Effector CD8-positive, alpha-beta T cell (primary cell): Measurements from ENCODE around the gene BARHL2.

Source experiments
- DNase-seq: peaks from one replicate; lab custom pipeline; 2025; lab: John Stamatoyannopoulos, UW

BARHL2 gene

DNA sequence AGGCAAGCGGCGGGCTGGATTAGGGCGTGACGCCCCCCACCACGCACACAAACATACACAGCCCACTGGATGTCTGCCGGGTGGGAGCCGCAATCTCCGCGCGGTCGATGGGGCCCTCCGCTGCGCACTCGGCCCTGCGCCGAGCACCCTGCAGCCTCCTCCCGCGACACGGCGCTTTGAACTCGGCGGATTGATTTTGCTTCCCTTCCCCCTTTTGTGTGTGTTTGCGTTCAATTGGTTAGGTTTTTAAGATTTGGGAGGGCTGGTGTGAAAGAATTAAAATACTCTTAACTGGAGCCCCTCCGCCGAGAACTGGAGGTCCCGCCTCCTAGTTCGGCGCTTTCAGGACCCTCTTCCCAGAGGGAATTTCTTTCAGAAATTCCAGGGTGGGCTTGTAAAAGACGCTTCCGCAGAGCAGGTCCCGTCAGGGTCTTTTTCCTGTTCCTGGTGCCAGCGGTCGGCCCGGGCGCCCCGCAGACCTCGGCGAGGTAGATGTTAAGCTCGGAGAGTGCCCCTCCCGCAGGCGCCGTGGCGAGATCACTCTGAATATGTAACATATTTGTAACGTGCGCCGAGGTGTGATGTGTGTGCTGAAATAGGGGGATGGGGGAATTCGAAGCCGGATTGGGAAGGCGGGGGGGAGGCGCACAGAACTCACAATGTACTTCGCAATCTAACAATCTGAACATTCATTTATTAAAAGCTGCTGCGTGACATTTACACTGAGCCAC lies 8.0 kb upstream of the BARHL2 start:
- no peak for DNase-seq

DNA sequence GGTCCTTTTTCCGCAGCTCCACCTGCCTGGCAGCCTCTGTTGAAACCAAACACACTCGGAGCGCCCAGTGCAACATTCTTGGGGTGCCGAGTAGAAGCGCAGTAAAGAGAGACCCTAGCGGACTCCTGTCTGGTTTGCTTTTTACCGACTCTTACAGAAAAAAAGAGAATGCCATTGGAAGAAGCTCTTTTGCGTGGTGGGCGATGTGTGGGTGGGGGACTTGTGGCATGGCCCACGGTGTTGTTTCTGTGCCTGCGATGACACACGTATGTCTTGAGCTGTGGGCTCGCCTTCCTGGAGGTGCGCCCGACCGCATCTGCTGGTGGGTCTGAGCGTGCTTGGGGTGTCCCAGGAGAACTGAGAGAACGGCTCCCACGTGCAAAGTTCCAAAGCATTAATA lies 7.3 kb upstream of the BARHL2 start:
- no peak for DNase-seq

DNA sequence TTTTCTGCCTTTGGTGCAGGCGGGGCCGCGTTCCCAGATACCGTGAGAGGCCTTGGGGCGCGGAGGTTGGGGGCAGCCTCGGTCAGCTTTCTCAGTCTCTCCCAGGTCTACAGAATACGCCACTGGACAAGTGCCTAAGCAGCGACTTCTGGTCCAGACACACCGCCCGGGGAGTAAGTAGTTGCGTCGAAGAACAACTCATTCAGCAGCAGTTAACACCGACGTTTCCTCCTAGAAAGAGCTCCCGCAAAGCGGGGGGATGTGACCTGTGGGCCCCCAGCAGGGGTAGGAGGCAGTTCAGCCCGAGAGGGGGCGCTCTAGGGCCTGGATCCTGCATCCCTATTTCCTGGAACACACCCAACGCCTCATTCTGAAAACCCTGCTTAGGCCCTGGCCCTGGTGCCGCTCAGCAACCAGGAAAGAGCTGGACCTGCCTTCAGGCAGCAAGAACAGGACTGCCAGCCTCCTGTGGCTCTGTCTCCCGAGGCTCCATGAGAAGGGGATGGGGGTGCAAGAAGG lies 6.5 kb upstream of the BARHL2 start:
- DNase-seq, result no peak

DNA sequence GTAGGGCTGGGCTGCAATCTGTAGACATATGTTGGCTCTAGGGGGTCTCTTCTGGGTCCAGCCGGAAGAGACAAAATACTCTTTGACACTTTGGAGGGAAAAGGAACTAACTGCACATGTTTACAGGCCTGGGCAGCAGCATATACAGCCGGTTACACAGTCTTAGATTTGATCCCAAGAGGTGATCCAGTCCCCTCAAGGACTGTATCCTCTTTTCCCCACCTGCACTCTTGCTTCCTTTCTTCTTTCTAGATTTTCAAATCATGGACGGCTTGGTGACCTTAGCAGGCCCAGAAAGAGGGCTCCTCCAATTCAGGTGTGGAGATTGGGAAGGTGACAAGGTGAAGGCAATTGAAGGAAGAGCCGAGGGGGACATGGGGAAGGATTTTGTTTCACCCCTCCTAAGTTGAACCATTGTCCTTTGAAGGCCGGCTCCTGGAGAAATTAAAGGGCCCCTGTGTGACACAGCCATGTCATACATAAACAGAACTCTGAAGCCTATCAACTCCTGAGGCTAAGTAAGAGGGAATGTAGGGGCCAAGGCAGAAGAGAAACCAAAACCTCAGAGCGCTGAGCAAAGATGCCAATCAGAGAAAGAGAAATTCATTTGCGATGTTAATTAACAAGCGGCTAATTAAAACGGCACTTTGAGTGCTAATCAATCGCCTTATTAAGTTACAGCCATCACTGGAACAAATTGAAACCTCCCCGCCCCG lies 5.9 kb upstream of the BARHL2 start:
- no peak for DNase-seq

DNA sequence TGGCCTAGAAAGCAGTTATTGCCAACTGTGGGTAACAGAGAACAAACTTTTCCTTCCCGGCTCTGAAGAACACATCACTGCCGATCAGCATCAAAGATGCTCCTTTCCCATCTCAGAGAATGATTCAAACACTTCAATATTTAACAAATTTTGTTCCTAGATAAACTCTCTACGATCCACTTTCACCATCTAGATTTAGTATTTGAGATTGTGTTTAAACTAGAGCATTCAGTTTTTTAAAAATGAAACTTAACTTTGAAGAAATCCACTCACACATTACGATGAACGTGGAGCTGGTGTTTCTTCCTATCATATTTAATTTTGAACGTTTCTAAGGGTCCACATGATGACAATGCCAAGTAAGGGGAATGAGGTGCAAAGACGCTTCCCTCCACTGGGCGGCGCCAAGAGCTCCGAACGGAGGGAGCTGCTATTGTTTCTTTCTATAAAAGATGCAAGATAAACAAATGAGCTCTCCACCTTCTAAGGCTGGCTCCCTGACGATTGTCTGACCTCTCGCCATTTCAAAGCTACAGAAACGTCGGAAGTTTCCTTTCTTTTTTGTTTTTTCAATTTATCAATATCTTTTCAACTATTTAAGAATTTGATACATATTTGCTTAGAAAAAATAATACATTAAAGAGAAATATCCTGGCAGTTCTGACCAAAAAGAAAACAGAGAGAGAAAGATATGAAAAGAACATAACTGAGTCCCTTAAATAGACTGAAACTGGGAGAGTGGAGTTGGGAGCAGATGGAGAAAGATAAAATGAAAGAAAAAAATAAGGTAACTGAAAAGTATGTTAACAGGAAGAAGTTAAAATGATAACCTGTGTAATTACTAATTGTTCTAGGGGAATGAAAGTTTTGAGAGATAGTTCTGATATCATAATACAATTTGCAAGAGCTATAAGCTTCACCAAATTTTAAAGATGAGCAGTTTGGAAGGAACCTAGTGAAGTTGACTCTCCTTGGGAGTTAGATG lies 4.4 kb upstream of the BARHL2 start:
- DNase-seq, result no peak

DNA sequence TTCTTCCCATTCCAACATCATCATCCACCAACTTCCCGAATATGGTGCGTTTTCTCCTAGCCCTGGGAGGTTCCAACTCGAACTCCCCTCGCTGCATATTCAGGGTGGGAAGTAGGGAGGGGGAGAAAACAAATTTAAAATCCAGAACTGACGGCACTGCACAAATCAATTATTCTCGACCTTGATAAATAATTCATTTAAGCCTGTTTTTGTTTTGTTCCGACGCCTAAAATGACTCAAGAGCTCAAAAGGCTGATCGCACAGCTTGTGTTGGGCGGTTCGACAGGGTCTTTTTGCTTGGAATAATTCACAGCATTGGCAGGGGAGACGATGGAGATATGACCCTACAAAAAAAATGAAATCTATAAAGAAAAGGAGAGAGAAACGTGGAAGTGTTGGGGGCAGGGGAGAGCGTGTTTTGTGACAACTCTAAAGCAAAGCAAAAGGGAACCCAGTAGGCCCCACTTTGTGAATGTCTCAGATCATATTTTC lies 3.1 kb upstream of the BARHL2 start:
- no peak for DNase-seq

DNA sequence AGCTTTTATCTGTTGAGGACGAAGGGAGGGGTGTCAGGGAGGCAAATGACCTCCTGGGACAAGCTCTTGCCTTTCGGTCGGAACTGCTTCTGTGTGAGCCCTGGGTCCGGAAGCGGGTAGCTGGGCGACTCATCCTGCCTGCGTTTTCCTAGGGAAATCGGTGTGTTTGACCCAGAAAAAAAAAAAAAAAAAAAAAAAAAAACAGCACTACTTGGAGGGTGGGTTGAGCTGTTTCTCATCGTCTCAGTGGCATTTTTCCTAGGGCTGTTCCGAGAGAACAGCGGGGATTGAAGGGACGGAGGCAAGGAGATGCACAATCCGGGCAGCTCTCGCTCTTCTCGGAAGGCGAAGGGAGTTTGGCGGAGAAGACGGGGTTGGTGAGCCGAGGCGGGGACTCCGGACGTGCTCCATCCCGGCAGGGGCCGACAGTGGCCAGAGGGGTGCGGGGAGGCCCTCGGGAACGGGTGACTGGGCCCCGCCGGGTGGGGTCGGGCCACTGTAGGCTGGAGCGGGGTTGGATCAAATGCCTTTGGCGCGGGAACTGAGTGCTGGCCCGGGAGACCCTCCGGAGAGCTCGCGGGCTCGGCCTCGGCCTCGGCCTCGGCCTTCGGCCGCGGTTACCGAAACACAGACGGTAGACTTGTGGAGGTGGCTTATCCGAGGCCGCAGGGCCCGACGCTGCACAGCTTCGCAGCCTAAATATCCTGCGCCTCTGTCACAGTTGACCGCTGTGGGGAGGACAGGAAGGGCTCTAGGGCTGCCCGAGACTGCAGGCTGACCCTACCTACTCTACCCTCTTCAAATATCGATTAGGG lies 2.4 kb upstream of the BARHL2 start:
- DNase-seq, result no peak

DNA sequence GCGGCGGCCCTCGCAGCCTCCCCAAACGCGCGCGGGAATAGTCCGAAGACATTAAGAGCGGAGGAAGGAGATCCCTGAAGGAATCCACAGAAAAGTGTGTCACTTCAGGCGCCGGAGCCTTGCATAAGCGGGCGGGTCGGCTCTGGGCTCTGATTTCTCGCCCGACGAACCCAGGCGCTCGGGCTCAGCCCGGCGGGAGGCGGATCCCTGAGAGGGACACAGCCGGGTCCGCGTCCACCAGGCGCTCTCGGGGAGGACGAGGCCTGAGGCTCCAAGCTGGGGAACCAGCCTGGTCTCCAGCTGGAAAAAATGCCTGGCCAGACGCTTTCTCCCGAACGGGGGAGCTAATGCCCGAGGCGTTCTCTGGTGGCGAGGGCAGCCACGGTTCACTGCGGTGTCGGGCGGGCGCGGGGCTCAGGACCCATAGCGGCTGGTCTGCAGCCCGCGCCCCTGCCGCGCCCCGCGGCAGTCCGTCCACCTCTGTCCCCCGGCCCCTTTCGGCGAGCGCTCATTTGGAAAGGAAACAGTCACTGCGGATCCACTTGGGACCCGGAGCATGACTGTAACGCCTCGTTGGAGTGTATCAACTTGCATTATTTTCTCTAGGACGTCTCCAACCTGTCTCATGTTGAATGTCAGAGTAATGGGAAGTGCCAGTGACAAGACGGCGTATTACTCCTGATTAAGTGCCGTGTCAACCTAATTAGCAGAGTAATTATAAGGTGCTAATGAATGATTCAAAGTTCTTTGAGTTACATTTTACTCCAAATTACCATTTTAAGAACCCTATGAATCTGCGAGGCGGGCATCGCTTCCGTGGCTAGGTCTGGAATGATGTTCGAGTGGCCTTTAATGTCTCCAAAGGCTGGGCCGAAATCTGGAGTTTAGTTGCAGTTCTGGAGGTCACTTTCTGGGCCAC lies 1.6 kb upstream of the BARHL2 start:
- DNase-seq, result no peak

DNA sequence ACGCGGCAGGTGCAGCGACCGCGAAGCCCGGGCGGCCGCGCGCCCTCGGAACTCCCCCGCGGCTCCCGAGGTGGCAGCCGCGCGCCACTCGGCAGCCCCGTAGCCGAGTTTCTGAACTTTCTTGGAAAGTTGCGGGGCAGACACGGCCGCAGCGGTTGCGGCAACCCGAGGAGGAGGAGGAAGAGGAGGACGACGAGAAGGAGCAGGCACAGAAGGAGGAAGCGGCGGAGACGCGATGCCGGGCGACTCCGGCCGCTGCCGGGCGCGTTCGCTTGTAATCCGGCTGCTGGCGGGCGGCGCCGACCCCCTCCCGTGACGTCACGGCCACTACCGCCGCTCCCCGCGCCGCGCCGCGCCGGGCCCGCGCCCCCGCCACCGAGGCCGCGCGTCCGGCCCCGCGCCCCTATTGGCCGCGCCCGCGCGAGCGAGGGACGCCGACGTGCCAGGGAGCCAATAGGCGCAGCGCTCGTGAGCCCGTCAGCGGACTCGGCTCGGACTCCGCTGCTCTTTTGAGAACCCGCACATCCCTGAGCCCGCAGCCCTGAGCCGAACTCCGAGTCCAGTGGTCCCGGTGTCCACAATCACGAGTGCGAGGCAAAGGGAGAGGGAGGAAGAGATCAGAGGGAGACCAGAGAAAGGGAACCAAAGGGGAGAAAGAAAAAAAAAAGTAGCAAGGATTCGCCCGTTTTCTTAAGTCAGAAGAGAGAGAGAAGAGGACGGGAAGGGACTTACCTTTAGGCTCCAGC lies 736 bp upstream of the BARHL2 start:
- DNase-seq, result no peak

DNA sequence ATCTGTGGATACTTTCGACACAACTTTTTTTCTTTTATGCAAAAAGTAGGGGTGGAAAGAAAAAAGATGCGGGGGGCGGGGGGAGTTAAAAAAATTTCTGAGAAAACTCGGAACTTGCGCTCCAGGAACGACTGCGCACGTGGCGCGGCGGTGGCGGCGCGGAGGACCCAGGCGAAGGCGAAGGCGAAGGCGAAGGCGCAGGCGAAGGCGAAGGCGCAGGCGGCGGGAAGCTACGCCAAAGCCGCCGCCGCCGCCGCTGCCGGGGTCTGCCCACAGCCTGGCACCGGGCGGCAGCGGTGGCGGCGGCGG lies 208 bp upstream of the BARHL2 start:
- DNase-seq, result no peak

DNA sequence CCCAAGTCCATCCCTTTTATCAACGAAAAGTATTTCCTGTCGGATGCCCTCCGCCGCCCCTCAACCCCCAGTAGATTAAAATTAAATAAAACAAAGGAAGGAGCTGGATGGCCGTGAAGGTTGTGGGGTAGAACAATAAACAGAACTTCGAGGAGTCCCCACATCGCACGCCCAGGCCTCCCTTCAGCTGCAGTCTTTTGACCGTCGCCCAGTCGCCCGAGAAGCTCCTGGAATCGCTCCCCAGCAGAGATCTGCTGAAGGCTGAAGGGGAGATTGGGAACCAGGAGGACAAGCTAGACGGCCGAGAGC lies 905 bp downstream of the BARHL2 start:
- no peak for DNase-seq

DNA sequence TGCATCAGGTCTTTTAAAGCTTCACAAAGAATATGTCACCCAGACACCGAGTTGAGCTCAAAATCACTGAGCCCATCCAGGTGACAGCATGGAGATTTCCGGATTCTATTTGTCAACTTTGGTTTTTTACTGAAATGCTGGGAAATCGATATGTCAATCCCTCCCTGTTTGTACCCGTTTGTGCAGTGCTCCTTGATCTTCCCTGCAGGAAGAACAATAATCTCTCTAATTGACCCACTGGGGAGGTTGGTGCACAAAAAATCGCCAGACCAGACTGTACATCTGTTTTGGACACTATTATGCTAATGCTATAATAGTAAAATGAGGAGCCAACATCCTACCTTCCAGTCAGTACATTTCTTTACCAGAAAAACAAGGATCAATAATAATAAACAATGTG lies 1.8 kb downstream of the BARHL2 start:
- no peak for DNase-seq

DNA sequence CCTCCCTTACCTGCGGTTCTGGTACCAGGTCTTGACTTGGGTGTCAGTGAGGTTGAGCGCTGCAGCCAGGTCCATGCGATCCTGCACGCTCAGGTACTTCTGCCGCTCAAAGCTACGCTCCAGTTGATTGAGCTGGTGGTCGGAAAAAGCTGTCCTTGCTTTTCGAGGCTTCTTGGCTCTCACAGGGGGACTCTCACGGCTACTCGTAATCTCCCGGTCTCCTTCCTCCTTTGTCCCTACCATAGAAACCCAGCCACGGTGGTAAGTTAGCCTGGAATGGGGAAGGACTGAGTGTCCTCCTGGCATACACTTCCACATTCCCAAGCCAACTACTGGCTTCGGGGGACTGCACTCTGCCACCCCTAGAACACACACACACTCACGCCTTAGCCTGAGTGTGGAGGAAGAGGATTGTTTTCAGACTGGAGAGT lies 2.6 kb downstream of the BARHL2 start:
- no peak for DNase-seq

DNA sequence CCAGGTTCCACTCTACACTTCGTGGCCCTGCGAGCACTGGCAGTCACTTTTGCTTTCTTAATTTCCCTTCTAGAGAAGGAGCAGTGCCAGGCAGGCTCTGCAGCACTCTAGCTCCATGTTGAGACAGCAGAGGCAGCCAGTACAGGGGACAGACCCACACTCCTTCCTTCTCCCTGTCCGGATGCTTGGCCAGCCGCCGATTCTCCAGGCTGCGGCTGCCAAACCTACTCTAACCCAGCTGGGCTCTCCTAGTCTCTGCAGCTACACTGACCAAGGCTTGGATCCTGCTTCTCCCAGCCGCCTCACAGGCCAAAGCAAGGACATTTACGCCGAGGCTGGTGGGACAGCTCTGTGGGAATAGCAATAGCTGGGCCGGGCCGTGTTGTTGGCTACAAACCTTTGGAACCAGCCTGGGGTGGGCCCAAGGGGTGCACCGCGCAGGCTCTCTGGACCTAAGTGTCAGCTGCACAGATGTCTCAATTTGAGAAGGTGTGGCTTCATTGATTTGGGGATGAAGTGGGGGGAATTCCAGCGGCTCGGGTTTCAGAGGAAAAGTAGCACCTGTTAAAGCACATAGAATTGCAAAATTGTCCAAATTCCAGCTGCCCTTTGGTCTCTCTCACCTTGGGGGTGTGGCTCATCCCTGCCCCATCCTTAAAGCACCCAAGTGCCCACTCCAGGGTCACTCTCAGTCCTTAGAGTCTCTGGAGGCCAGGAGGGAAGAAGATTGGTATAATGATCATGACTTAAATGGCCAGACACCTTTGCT lies 3.2 kb downstream of the BARHL2 start:
- DNase-seq, result no peak

DNA sequence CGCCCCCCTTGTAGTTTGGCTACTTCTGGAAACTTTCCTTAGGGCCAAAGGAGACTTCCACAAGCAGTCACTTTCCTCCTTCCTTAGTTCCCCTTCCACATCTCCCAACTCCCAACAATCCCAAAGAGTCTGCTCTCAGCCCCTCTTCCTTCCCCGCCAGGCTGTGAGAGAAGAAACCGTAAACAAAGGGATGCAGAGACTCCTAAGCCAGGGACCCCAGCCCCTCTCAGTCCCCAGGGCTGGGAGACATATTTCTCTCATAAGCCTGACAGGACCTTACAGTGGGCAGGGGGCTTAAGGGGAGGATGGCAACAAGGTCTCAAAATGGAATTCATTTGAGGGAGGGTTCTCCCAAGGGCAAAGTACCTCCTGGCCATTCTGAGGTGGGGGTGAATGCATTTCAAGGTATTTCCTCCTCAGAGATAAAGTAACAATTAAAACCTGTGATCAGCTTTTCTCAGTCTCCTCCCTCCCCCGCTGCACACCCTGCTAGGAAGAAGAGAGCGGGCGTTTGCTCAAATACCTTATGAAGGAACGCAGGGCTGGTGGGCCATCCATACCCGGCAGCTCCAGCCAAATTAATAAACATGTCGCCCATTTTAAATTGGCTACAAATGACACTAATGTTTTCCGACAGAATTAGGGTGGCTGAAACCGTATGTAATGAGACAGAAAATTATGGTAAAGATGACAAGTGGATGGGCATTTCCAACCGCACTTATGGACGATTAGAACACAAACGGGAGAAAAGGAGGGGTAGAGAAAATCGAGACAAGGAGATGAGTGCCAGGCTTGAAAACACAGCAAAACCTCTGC lies 4.0 kb downstream of the BARHL2 start:
- no peak for DNase-seq

DNA sequence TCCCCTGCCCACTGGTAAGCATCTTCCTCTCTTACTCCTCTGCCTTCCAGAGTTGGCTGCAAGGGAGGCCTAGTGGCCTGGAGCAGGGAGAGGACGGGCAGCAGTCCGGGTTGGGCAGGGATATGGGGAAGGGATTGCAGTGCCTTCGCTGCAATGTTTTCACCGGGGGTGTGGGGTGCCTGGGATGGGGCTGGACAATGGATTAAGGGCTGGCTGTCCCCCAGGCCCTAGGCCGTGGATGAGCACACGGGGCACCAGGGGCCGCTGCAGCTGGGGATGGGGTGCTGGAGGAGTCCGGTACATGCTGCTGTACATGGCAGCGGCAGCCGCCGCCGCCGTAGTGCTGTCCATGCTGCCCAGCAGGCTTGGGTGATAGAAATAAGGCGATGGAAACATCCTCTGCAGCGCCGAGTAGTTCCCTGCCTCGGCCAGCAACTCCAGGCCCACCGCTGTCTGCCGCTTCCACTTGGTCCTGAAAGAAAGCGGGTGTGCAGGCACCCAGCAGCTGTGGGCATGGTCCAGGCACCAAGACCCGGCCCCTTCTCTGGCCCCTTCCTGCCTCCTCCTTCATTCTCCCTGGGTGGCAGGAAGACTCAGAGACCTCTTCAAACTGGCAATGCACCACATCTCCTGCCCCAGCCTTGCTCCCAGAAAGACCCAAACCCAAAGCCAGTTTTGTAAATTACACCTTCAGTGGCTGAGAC lies 4.8 kb downstream of the BARHL2 start:
- DNase-seq, result no peak

DNA sequence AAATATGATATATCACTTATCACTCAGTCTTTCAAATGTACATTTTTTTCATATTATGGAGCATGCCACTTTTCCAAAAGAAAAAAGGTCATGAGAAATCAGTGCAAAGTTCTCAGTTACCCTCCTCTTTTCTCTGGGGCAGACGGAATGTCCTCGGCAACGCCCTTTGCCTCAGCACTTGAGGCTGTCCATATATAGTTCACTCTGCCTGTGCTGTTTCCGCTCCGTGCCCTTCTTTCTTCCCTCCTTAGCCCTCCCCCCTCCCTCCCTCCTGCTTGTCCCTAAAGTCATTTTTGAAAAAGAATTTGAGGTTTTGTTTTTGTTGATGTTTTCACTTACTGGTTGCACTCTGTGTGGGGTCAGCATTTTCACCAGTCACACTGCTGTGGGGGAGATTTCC lies 5.4 kb downstream of the BARHL2 start:
- no peak for DNase-seq
